Measurements from ENCODE around the gene KIF17. TPM values are rescaled to one million over a fixed set of nuclear protein-coding genes. Genes with fewer than 3 reads are reported as not detected.
A peak's percentile ranks its signal among the peaks of the same experiment; 100 is the strongest.

KIF17 gene
- total and polyA plus RNA-seq, 2 of the 4 experiments (the other 2 are of a cell fraction) = 4.5 to 5.7 TPM

GRCh38 chr1:20727746-20728316, 10.0 kb upstream of the KIF17 start:
- CTCF ChIA-PET = interaction anchor here (1.5 to 2.0 kb wide), 2 partner anchors 9 to 31 kb away, joined by 3 to 6 read pairs; no protein-coding TSS in a partner anchor

More at GRCh38 chr1:20727746-20728316, 10.0 kb upstream of the KIF17 start:
- peak overlapping the region; percentile 67 for H2AK9ac ChIP-seq (replicated peaks; ENCODE audit: low read depth, low read length, poor library complexity)
- H3K4ac ChIP-seq (ENCODE audit: low read depth, low read length) = no peak overlapping the region
- H3K9ac ChIP-seq (ENCODE audit: low read depth, low read length) = no peak overlapping the region
- H3K4me1 ChIP-seq (ENCODE audit: control insufficient read depth, insufficient read depth, low read length) = peaks cover 7% of the 10 kb centered on the region
- 0 out of 2 replicates have a peak, but pooled peaks cover 6% of the 10 kb centered on the region for H3K9me1 ChIP-seq (ENCODE audit: insufficient read depth, low read length)
- H4K5ac ChIP-seq (ENCODE audit: low read depth, low read length) = no peak overlapping the region
- H3K27ac ChIP-seq (ENCODE audit: insufficient read depth, low read length) = no peak overlapping the region
- H3K18ac ChIP-seq (ENCODE audit: low read depth, low read length) = no peak overlapping the region
- H3K36me3 ChIP-seq (ENCODE audit: control insufficient read depth, insufficient read depth, low read length) = no peaks in the 10 kb centered on the region
- TF ChIP-seq, protein P1, sequence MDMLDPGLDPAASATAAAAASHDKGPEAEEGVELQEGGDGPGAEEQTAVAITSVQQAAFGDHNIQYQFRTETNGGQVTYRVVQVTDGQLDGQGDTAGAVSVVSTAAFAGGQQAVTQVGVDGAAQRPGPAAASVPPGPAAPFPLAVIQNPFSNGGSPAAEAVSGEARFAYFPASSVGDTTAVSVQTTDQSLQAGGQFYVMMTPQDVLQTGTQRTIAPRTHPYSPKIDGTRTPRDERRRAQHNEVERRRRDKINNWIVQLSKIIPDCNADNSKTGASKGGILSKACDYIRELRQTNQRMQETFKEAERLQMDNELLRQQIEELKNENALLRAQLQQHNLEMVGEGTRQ (IDR thresholded peaks at IDR 0.05; ENCODE audit: low read depth, low read length) = no peak
- no peak for TF ChIP-seq SMC3 (IDR thresholded peaks at IDR 0.05; ENCODE audit: low read depth, low read length)
- TF ChIP-seq, protein P2, sequence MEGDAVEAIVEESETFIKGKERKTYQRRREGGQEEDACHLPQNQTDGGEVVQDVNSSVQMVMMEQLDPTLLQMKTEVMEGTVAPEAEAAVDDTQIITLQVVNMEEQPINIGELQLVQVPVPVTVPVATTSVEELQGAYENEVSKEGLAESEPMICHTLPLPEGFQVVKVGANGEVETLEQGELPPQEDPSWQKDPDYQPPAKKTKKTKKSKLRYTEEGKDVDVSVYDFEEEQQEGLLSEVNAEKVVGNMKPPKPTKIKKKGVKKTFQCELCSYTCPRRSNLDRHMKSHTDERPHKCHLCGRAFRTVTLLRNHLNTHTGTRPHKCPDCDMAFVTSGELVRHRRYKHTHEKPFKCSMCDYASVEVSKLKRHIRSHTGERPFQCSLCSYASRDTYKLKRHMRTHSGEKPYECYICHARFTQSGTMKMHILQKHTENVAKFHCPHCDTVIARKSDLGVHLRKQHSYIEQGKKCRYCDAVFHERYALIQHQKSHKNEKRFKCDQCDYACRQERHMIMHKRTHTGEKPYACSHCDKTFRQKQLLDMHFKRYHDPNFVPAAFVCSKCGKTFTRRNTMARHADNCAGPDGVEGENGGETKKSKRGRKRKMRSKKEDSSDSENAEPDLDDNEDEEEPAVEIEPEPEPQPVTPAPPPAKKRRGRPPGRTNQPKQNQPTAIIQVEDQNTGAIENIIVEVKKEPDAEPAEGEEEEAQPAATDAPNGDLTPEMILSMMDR (conservative IDR thresholded peaks at IDR 0.05; ENCODE audit: low read depth, low read length) = peak; percentile 24; the same call in 1 of the 2 replicates
- TF ChIP-seq ELK1 (IDR thresholded peaks at IDR 0.05; ENCODE audit: borderline replicate concordance, low read depth, low read length) = no peak
- TF ChIP-seq RAD21 (IDR thresholded peaks at IDR 0.05; ENCODE audit: low read length) = no peak
- no peak overlapping the region for H4K8ac ChIP-seq (ENCODE audit: low read depth in 2 of 2, low read length in 2 of 2)
- DNase-seq (no peak), ATAC-seq (ENCODE audit: low read depth) (no peak)
- H2BK120ac ChIP-seq (ENCODE audit: low read depth, low read length) = no peak overlapping the region
- no peaks in the 10 kb centered on the region for H3K9me3 ChIP-seq (ENCODE audit: control insufficient read depth, insufficient read depth, low read length)
- H3K27me3 ChIP-seq (ENCODE audit: control insufficient read depth, insufficient read depth, low read length) = no peaks in the 10 kb centered on the region
- no peak overlapping the region for H2BK5ac ChIP-seq (ENCODE audit: low read depth, low read length, poor library complexity, severe bottlenecking)
- H3K4me2 ChIP-seq (ENCODE audit: low read depth, low read length) = no peak overlapping the region
- no peak overlapping the region for H4K91ac ChIP-seq (ENCODE audit: insufficient read depth, low read depth, low read length)
- no peak overlapping the region for H3K56ac ChIP-seq (ENCODE audit: extremely low read depth, insufficient read depth, low read length)
- no peak overlapping the region for H3K4me3 ChIP-seq (ENCODE audit: insufficient read depth, low read depth, low read length)
- 71% methylated on average over 2 of the region's 13 CpGs; no CpG with 5 or more reads in 1 of the 2 experiments for WGBS, 2 experiments (ENCODE audit: extremely low coverage in 2 of 2, insufficient read length in 1 of 2)
- dilution Hi-C loops (cut with HindIII; ENCODE audit: low sequenced_read_pairs, unreplicated experiment) = no loop called here
- H3K23ac ChIP-seq (ENCODE audit: low read depth, low read length) = no peak overlapping the region
- no peak overlapping the region for H2AFZ ChIP-seq (replicated peaks; ENCODE audit: low read length, poor library complexity)
- no peak overlapping the region for H2AK5ac ChIP-seq (ENCODE audit: low read depth, low read length)
- in situ Hi-C loops (cut with MboI; ENCODE audit: low sequenced_read_pairs) = no loop called here
- BruUV-seq (replicated peaks) = no TSS peak
- H3K14ac ChIP-seq (replicated peaks; ENCODE audit: low read depth, low read length) = no peak overlapping the region
- intact Hi-C loops (cut with micrococcal nuclease) = no loop called here
- peaks cover 0 to 31% of the 10 kb centered on the region in 2 experiments; a peak in 2 of 4 replicates for H3K79me1 ChIP-seq (ENCODE audit: low read depth in 1 of 2, low read length in 2 of 2)
- no peaks in the 10 kb centered on the region; the same call in 1 of the 2 replicates for H4K20me1 ChIP-seq (ENCODE audit: insufficient read depth, low read length)
- H2BK15ac ChIP-seq (ENCODE audit: low read depth, low read length) = no peak overlapping the region
- POLR2A ChIA-PET (ENCODE audit: unreplicated experiment) = no interaction called here
- H2BK20ac ChIP-seq (ENCODE audit: low read depth, low read length) = no peak overlapping the region

Data from IMR-90 (cell line).